Measurements from ENCODE around the gene MEF2C. TPM values are rescaled to one million over a fixed set of nuclear protein-coding genes. Genes with fewer than 3 reads are reported as not detected.
A peak's percentile ranks its signal among the peaks of the same experiment; 100 is the strongest.

The MEF2C gene
- total and polyA plus RNA-seq, 4 experiments from 2014 or later = 0.12 to 1.0 (median 0.28) TPM

DNA sequence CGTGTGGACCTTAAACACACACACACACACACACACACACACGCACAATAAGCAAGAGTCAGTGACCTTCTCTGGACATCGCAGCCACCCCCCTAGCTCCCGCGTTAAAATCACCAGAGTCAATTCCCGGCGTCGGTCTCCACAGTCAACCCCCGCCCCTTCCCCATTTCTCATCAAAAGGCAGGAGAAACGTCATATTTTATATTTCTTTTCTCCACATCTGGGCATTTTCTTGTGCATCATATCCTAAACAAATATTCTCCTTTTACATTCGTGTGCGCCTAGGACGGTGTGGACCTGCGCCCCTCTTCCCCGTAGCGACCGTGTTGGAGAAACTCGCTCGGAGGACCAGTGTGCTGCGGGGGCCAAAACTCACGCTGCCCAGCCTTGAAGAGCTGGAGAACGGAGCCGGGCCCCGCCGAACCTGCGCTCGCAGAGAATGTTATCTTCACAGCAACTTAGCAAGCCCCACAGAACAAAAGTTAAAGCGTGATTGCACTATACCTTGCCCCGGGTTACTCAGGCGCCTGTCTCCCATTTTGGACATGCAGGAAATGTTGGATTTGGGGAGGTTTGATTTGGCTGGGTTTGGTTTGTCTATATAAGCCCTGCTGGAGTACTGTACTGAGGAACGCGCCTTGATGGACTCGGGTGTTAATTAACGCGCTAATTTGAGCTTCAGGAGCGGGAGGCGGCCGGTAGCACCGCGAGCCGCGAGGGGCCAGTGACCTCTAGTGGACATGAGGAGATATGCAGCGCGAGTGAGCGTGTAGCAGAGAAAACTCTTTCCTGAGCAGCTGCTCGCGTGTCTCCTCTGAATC, 192.4 kb downstream of the MEF2C start:
- H3K9me3 ChIP-seq (ENCODE audit: control insufficient read depth in 1 of 2, low read length in 2 of 2) = no peaks in the 10 kb centered on the region
- H3K36me3 ChIP-seq (ENCODE audit: insufficient read depth, low read length) = no peaks in the 10 kb centered on the region
- H3K4me1 ChIP-seq (ENCODE audit: insufficient read depth, low read length) = peaks cover 12% of the 10 kb centered on the region
- Mint-ChIP-seq H3K27me3 (peaks cover 74 to 83% of the 10 kb centered on the region in 2 donors), H3K4me1 (peaks cover 6 to 30% (median 10%) of the 10 kb centered on the region in 4 donors), H3K27ac (peak overlapping the region in 5 of 7 donors; percentile 40 to 93 (median 77)), H3K9me3 (peaks cover 0 to 33% (median 11%) of the 10 kb centered on the region in 8 donors), H3K36me3 (peaks cover 0 to 2% of the 10 kb centered on the region in 2 donors), H3K4me3 (peak overlapping the region; percentile 43 to 87 (median 73))
- DNase-seq = peak; percentile 54 to 73 (median 69)
- ChIA-PET POLR2A (ENCODE audit: partially characterized antibody) (no interaction called here), CTCF (ENCODE audit: partially characterized antibody) (interaction anchor here (0.9 to 5.5 kb wide), 32 partner anchors 10 to 1810 kb away, joined by 3 to 133 read pairs (median 4); partner anchors contain the start of gene CETN3)
- H3K27ac ChIP-seq (ENCODE audit: low read depth, low read length) = no peak overlapping the region
- H3K4me3 ChIP-seq (ENCODE audit: low read length in 2 of 2) = no peak overlapping the region
- intact Hi-C loops (cut with micrococcal nuclease) = loop anchor here (1.0 to 2.0 kb wide), 3 partner anchors 10 to 1810 kb away; no protein-coding TSS in a partner anchor
- H3K27me3 ChIP-seq (ENCODE audit: insufficient read depth, low read length) = peaks cover 85% of the 10 kb centered on the region

DNA sequence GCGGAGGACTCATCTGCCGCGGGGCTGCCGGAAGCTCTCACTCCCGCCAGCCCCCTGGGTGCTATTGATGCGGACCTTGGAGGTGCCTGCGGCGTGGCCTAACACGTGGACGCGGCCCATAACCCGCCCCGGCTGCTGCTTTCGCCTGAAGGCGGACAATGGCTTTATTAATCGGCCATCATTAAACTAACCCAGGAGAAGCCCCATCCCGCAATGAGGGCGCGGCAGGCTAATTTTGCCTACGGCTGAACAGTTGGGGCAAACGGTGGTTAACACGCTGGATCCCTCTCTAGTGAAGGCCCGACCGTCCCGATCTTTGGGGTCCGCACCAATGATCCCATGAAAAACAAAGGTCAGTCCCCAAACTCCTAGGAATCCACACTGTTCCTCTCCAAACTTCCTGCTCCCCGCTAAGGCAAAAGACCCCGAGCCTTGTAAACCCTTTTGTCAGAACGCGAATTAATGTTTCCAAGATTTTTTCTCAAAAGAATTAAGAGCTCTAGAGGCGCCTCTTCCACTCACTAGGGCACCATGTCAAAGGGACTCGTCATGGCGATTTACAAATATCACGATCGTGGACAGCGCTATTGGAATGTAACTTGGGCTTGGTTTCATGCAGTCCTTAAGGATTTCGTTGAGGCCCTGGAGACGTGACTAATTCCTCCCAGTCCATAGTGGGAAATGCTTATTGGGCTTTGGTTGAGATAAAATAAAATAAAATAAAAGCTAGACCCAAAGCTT, 193.1 kb downstream of the MEF2C start:
- peaks cover 90% of the 10 kb centered on the region for H3K27me3 ChIP-seq (ENCODE audit: insufficient read depth, low read length)
- intact Hi-C loops (cut with micrococcal nuclease) = loop anchor here (2.0 to 10.0 kb wide), 2 partner anchors 1275 to 1809 kb away; partner anchors contain the start of gene CCNH
- Mint-ChIP-seq H3K4me1 (peaks cover 6 to 30% (median 10%) of the 10 kb centered on the region in 4 donors), H3K36me3 (peaks cover 0 to 2% of the 10 kb centered on the region in 2 donors), H3K9me3 (peaks cover 0 to 37% (median 11%) of the 10 kb centered on the region in 8 donors), H3K4me3 (peak overlapping the region in 5 of 8 donors; percentile 15 to 87 (median 74)), H3K27me3 (peaks cover 74 to 85% of the 10 kb centered on the region in 2 donors), H3K27ac (peak overlapping the region in 2 of 7 donors; percentile 72 to 77)
- no peak overlapping the region for H3K27ac ChIP-seq (ENCODE audit: low read depth, low read length)
- CTCF ChIA-PET (ENCODE audit: partially characterized antibody) = interaction anchor here (0.9 to 5.5 kb wide), 17 partner anchors 9 to 937 kb away, joined by 3 to 133 read pairs (median 5); no protein-coding TSS in a partner anchor
- H3K9me3 ChIP-seq (ENCODE audit: control insufficient read depth in 1 of 2, low read length in 2 of 2) = no peaks in the 10 kb centered on the region
- POLR2A ChIA-PET (ENCODE audit: partially characterized antibody) = no interaction called here
- H3K4me3 ChIP-seq (ENCODE audit: low read length in 2 of 2) = no peak overlapping the region
- no peaks in the 10 kb centered on the region for H3K36me3 ChIP-seq (ENCODE audit: insufficient read depth, low read length)
- H3K4me1 ChIP-seq (ENCODE audit: insufficient read depth, low read length) = peaks cover 12% of the 10 kb centered on the region
- DNase-seq = no peak

DNA sequence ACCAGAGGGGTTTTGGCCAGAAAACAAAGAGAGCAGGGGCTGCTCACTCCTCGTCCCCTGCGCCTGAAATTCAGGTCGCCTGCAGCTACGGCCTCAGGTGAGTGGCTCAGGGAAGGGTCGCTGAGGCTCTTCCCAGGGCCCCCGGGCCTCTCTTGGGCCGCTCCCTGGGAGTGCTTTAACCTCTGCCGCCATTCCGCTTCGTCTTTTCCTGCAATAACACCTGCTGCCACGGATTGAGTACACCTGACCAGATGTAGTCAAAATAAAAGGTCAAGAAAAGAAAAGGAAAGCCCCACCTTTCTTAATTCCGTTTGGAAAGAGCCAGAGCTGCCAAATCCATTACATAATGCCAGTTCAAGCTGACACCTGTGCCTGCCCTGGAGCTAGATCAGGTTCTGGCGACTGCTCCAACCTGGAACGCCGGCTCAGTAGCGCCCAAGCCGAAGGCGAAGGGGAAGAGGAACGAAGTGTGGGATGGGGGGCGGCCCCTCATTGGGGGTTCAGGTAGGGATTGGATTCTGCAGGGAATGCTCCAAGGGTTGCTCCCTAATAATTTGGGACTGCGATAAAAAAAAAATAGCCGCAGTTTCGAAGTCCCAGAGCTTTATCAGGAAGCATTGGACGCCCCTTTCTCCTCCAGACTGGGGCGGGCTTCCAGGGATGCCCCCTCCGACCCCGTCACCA, 193.9 kb downstream of the MEF2C start:
- no peak for DNase-seq
- H3K4me1 ChIP-seq (ENCODE audit: insufficient read depth, low read length) = peaks cover 12% of the 10 kb centered on the region
- peak overlapping the region in 4 of 7 donors; percentile 1 to 70 (median 42) for H3K27ac Mint-ChIP-seq
- peaks cover 0 to 37% (median 10%) of the 10 kb centered on the region in 8 donors for H3K9me3 Mint-ChIP-seq
- H3K4me3 ChIP-seq (ENCODE audit: low read length in 2 of 2) = no peak overlapping the region
- CTCF ChIA-PET (ENCODE audit: partially characterized antibody) = interaction anchor here (3.2 to 5.5 kb wide), 2 partner anchors 9 to 908 kb away, joined by 35 to 133 read pairs; no protein-coding TSS in a partner anchor
- H3K27ac ChIP-seq (ENCODE audit: low read depth, low read length) = no peak overlapping the region
- intact Hi-C loops (cut with micrococcal nuclease) = loop anchor here (10.0 kb wide), 1 partner anchor 1274 kb away; the partner anchor contains the start of gene CCNH
- H3K9me3 ChIP-seq (ENCODE audit: control insufficient read depth in 1 of 2, low read length in 2 of 2) = no peaks in the 10 kb centered on the region
- peak overlapping the region in 3 of 8 donors; percentile 8 to 49 (median 39) for H3K4me3 Mint-ChIP-seq
- peaks cover 72 to 83% of the 10 kb centered on the region in 2 donors for H3K27me3 Mint-ChIP-seq
- H3K27me3 ChIP-seq (ENCODE audit: insufficient read depth, low read length) = peaks cover 96% of the 10 kb centered on the region
- no peaks in the 10 kb centered on the region for H3K36me3 ChIP-seq (ENCODE audit: insufficient read depth, low read length)
- H3K4me1 Mint-ChIP-seq = peaks cover 7 to 30% (median 10%) of the 10 kb centered on the region in 4 donors
- POLR2A ChIA-PET (ENCODE audit: partially characterized antibody) = no interaction called here
- H3K36me3 Mint-ChIP-seq = peaks cover 0 to 2% of the 10 kb centered on the region in 2 donors

DNA sequence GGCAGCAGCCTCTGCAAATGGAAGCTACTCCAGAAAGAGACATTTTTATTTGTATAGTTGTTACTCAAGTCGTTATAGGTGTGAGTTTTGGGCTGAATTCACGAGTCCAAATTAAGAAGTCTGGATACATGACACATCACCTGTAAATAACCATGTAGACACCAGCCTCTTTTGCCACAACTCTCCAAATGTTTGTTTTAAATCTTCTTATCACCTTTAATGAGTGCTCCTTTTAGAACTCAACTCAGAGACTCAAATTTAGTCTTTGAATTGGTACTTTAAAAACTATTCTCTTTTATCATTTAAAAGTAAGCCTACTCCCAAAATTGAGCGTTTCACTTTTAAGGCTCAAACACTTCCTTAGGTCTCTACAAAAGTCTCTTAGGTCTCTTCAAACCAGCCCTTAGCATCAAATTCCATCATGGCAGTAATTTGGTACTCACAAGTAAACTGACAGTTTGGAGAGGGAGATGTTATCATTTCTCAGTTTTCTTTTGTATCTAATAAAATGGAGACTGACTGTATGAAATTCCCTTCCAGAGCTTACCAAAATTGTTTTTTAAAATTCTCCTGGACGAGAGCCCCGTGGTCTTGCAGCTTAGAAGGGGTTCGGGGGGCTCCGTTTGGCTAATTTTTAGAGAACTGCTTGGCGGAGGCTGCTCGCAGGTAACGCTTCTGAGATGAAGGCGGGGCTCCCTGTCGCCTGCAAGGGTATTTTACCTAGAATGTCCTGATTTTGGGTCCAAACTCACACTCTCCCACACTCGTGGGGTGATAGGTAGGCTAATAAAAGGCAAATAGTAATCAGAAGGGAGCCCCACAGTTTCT, 194.6 kb downstream of the MEF2C start:
- Histone ChIP-seq H3K4me1 (ENCODE audit: insufficient read depth, low read length) (peaks cover 12% of the 10 kb centered on the region), H3K9me3 (ENCODE audit: control insufficient read depth in 1 of 2, low read length in 2 of 2) (no peaks in the 10 kb centered on the region), H3K36me3 (ENCODE audit: insufficient read depth, low read length) (no peaks in the 10 kb centered on the region), H3K4me3 (ENCODE audit: low read length in 2 of 2) (no peak overlapping the region), H3K27me3 (ENCODE audit: insufficient read depth, low read length) (peaks cover 95% of the 10 kb centered on the region), H3K27ac (ENCODE audit: low read depth, low read length) (no peak overlapping the region)
- peaks cover 0 to 40% (median 10%) of the 10 kb centered on the region in 8 donors for H3K9me3 Mint-ChIP-seq
- peaks cover 10 to 28% (median 11%) of the 10 kb centered on the region in 4 donors for H3K4me1 Mint-ChIP-seq
- peaks cover 71 to 81% of the 10 kb centered on the region in 2 donors for H3K27me3 Mint-ChIP-seq
- peak overlapping the region in 1 of 8 donors; percentile 8 for H3K4me3 Mint-ChIP-seq
- intact Hi-C loops (cut with micrococcal nuclease) = loop anchor here (10.0 kb wide), 1 partner anchor 1274 kb away; the partner anchor contains the start of gene CCNH
- H3K36me3 Mint-ChIP-seq = peaks cover 0 to 2% of the 10 kb centered on the region in 2 donors
- POLR2A ChIA-PET (ENCODE audit: partially characterized antibody) = no interaction called here
- CTCF ChIA-PET (ENCODE audit: partially characterized antibody) = interaction anchor here (1.2 to 5.5 kb wide), 3 partner anchors 8 to 908 kb away, joined by 4 to 133 read pairs (median 35); no protein-coding TSS in a partner anchor
- H3K27ac Mint-ChIP-seq = peak overlapping the region in 2 of 7 donors; percentile 65 to 70
- no peak for DNase-seq

DNA sequence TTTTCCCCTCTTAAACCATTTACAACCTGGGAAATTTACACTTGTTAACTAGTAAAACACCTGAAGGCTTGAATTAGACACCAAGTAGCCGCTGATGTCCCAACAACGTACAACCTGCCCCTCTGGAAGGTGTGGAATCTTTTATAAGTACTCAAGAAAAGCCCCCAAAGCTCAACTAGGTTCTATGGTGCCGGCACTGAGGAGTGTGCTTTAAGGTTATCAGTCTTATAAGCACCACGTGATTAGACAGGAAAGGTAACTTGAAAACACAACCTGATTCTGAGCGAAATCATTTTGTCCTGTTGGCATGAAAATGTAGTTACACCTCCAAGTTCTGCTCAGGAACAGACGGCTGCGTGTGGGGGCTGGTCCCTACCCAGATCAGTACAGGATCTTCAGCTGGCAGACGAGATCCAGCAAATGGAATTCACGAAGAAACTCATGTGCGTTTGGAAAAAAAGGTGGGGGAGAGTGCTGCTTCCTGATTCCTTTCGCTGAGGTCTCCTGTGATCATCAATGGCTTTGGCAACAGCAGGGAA, 195.5 kb downstream of the MEF2C start:
- no peak for DNase-seq
- no peak overlapping the region for H3K4me3 ChIP-seq (ENCODE audit: low read length in 2 of 2)
- H3K4me3 Mint-ChIP-seq = no peak overlapping the region
- no peaks in the 10 kb centered on the region for H3K9me3 ChIP-seq (ENCODE audit: control insufficient read depth in 1 of 2, low read length in 2 of 2)
- H3K36me3 ChIP-seq (ENCODE audit: insufficient read depth, low read length) = no peaks in the 10 kb centered on the region
- no peak overlapping the region for H3K27ac ChIP-seq (ENCODE audit: low read depth, low read length)
- peaks cover 7 to 30% (median 11%) of the 10 kb centered on the region in 4 donors for H3K4me1 Mint-ChIP-seq
- H3K27me3 ChIP-seq (ENCODE audit: insufficient read depth, low read length) = peaks cover 93% of the 10 kb centered on the region
- intact Hi-C loops (cut with micrococcal nuclease) = loop anchor here (10.0 kb wide), 1 partner anchor 1273 kb away; the partner anchor contains the start of gene CCNH
- H3K27ac Mint-ChIP-seq = peak overlapping the region in 2 of 7 donors; percentile 6 to 13
- peaks cover 12% of the 10 kb centered on the region for H3K4me1 ChIP-seq (ENCODE audit: insufficient read depth, low read length)
- ChIA-PET CTCF (ENCODE audit: partially characterized antibody) (interaction anchor here (1.2 kb wide), 1 partner anchor 906 kb away, joined by 4 read pairs; no protein-coding TSS in a partner anchor), POLR2A (ENCODE audit: partially characterized antibody) (no interaction called here)
- peaks cover 0 to 2% of the 10 kb centered on the region in 2 donors for H3K36me3 Mint-ChIP-seq
- peaks cover 0 to 40% (median 12%) of the 10 kb centered on the region in 8 donors for H3K9me3 Mint-ChIP-seq
- H3K27me3 Mint-ChIP-seq = peaks cover 71 to 82% of the 10 kb centered on the region in 2 donors
